DOHH2 (cell line): Measurements from ENCODE around the gene ZNF594.
"Not testable (repeated sequence)": the region's sequence is repeated elsewhere in the genome, so short reads cannot be mapped to it uniquely, and the experiment has no call there.

Source experiments
- H3F3A ChIP-seq: fragments of 200-600 bp; sonication (generic), shearing (Covaris generic); 2 replicates; pipeline ENCODE4 v1.6.0; 2016; ENCODE audit warnings: antibody characterized with exemption, mild to moderate bottlenecking; ENCODE audit not compliant: control insufficient read depth, insufficient read depth
- H3K27ac ChIP-seq: fragments of 200-600 bp; sonication (generic); 2 replicates; pipeline ENCODE4 v1.5.1; 2014; ENCODE audit warnings: low read depth, mild to moderate bottlenecking, low read length, moderate library complexity
- H3K27me3 ChIP-seq: fragments of 200-600 bp; sonication (generic); 2 replicates; pipeline ENCODE4 v1.6.1; 2014; ENCODE audit warnings: mild to moderate bottlenecking, low read length, mixed read lengths; ENCODE audit not compliant: control insufficient read depth
- H3K36me3 ChIP-seq: fragments of 200-600 bp; sonication (generic); 2 replicates; pipeline ENCODE4 v1.6.1; 2014; ENCODE audit warnings: mild to moderate bottlenecking, low read length, moderate library complexity, mixed read lengths; ENCODE audit not compliant: control insufficient read depth
- H3K4me1 ChIP-seq: fragments of 200-600 bp; sonication (generic); 2 replicates; pipeline ENCODE4 v1.6.1; 2014; ENCODE audit warnings: mild to moderate bottlenecking, low read length, mixed read lengths; ENCODE audit not compliant: control insufficient read depth
- H3K4me2 ChIP-seq: fragments of 200-600 bp; sonication (generic); 2 replicates; pipeline ENCODE4 v1.6.0; 2014; ENCODE audit warnings: mild to moderate bottlenecking, low read length, moderate library complexity
- H3K4me3 ChIP-seq: fragments of 200-600 bp; sonication (generic); 2 replicates; pipeline ENCODE4 v1.5.1; 2014; ENCODE audit warnings: mild to moderate bottlenecking, low read length, mixed read lengths
- H3K79me2 ChIP-seq: fragments of 200-600 bp; sonication (generic); 2 replicates; pipeline ENCODE4 v1.6.1; 2014; ENCODE audit warnings: mild to moderate bottlenecking, low read length, mixed read lengths; ENCODE audit not compliant: control insufficient read depth
- H3K9me2 ChIP-seq: fragments of 200-600 bp; sonication (generic); replicated peaks from 2 replicates; pipeline ENCODE4 v1.6.1; 2014; ENCODE audit warnings: mild to moderate bottlenecking, low read length, mixed read lengths; ENCODE audit not compliant: control insufficient read depth
- H3K9me3 ChIP-seq: fragments of 200-600 bp; sonication (generic); 2 replicates; pipeline ENCODE4 v1.6.1; 2014; ENCODE audit warnings: antibody characterized with exemption, low read length, mixed read lengths; ENCODE audit not compliant: control insufficient read depth, insufficient read depth
- H4K20me1 ChIP-seq: fragments of 200-600 bp; sonication (generic); 2 replicates; pipeline ENCODE4 v1.6.0; 2014; ENCODE audit warnings: low read depth, mild to moderate bottlenecking, antibody characterized with exemption, low read length, moderate library complexity; ENCODE audit not compliant: control insufficient read depth, insufficient read depth

The ZNF594 gene

DNA sequence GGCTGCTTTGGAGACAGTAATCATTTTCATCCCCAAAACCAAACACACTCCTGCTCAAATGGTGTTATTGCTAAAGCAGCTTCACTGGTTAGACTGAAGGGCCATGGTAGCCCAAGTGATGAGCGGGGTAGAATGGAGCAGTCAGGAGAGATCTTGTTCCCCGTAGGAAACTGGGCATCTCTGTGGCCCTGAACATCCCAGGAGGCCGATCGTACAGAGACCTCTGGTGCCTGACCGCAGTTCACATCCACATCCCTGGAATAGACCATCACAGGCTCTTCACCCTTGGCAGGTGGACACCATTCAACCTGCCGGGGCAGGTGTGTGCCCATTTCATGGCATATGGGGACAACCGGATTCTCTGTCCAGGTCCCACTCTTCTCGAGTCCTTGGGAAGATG, 61.9 kb downstream of the ZNF594 start:
- H4K20me1 ChIP-seq, H3K4me3 ChIP-seq, H3K9me2 ChIP-seq, H3F3A ChIP-seq, H3K36me3 ChIP-seq, H3K4me1 ChIP-seq, H3K27ac ChIP-seq, H3K27me3 ChIP-seq, H3K79me2 ChIP-seq, H3K4me2 ChIP-seq, H3K9me3 ChIP-seq: not testable (repeated sequence)
